Natural killer cell treated with Interleukin-12 subunit alpha and Interleukin-12 subunit beta and Interleukin-15 and Interleukin-18, amount 100 ng/mL, for 72 hours (primary cell): ENCODE data around the gene SLC44A4. TPM values are rescaled to one million over a fixed set of nuclear protein-coding genes. Genes with fewer than 3 reads are reported as not detected.
"Not testable (repeated sequence)": the region's sequence is repeated elsewhere in the genome, so short reads cannot be mapped to it uniquely, and the experiment has no call there.

Source experiments
- ATAC-seq, 2 donors: fragments of 150-1000 bp; cut with Tn5 transposase in 1 of 2; sonication (Bioruptor Pico), chemical (Tn5 transposase) in 1 of 2; 2 replicates each; pipeline ENCODE4 v1.10.0; 2021
- DNase-seq: peaks from one replicate; pipeline ENCODE4 v3.0.0; 2022; ENCODE audit warnings: low spot score
- H3K27ac Mint-ChIP-seq, 2 donors: 1 replicate in 1 of 2; 2 replicates in 1 of 2; pipeline ENCODE4 v1.8.0; 2022; ENCODE audit warnings: mixed read lengths in 2 of 2, mild to moderate bottlenecking in 1 of 2, moderate library complexity in 1 of 2
- H3K27me3 Mint-ChIP-seq, 2 donors: 1 replicate in 1 of 2; 2 replicates in 1 of 2; pipeline ENCODE4 v1.8.0; 2022; ENCODE audit warnings: mixed read lengths in 2 of 2
- H3K36me3 Mint-ChIP-seq: one replicate; pipeline ENCODE4 v1.8.0; 2022; ENCODE audit warnings: mixed read lengths
- H3K4me1 Mint-ChIP-seq, 2 donors: 1 replicate in 1 of 2; 2 replicates in 1 of 2; pipeline ENCODE4 v1.8.0; 2022; ENCODE audit warnings: low read depth in 2 of 2, mixed read lengths in 2 of 2, mild to moderate bottlenecking in 1 of 2
- H3K4me3 Mint-ChIP-seq: one replicate; pipeline ENCODE4 v1.8.0; 2022; ENCODE audit warnings: mixed read lengths
- H3K9me3 Mint-ChIP-seq: 2 replicates; pipeline ENCODE4 v1.8.0; 2022; ENCODE audit warnings: mixed read lengths
- total RNA-seq, 2 donors: library from RNA; stranded (reverse); gene quantifications; one replicate each; pipeline ENCODE4 v1.2.3, GENCODE V29; 2022

The SLC44A4 gene
- total RNA-seq, 2 donors from 2014 or later, result not detected

GRCh38 chr6:31908255-31908654 is 29.5 kb upstream of the SLC44A4 start:
- not testable (repeated sequence) for H3K4me1 Mint-ChIP-seq, H3K36me3 Mint-ChIP-seq, ATAC-seq, H3K27ac Mint-ChIP-seq, DNase-seq, H3K9me3 Mint-ChIP-seq, H3K27me3 Mint-ChIP-seq, H3K4me3 Mint-ChIP-seq

- Mint-ChIP-seq H3K4me1 (peaks cover 8 to 16% of the 10 kb centered on the region in 2 donors), H3K27me3 (peaks cover 0 to 5% of the 10 kb centered on the region in 2 donors), H3K36me3 (no peaks in the 10 kb centered on the region), H3K27ac (no peak overlapping the region), H3K9me3 (no peaks in the 10 kb centered on the region), H3K4me3 (no peak overlapping the region)
- peak; percentile 69 for DNase-seq
- ATAC-seq, result peak; percentile 81 to 96
Measured at GRCh38 chr6:31907158-31907813, 28.5 kb upstream of the SLC44A4 start.

DNA sequence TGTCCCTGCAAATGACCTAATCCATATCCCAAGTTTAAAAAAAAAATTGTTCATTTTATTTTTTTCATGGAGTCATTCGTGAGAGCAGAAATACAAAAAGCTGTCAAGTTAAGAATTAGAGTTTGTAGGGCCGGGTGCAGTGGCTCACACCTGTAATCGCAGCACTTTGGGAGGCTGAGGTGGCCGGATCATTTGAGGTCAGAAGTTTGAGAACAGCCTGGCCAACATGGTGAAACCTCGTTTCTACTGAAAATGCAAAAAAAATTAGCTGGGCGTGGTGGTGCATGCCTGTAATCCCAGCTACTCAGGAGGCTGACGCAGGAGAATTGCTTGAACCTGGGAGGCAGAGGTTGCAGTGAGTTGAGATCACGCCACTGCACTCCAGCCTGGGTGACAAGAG is 27.9 kb upstream of the SLC44A4 start:
- H3K36me3 Mint-ChIP-seq, ATAC-seq, H3K27me3 Mint-ChIP-seq, H3K27ac Mint-ChIP-seq, H3K9me3 Mint-ChIP-seq, H3K4me3 Mint-ChIP-seq, DNase-seq: not testable (repeated sequence)
- H3K4me1 Mint-ChIP-seq, result peaks cover 10 to 17% of the 10 kb centered on the region in 2 donors

GRCh38 chr6:31906122-31906521 is 27.3 kb upstream of the SLC44A4 start:
- H3K9me3 Mint-ChIP-seq, result no peaks in the 10 kb centered on the region
- H3K4me1 Mint-ChIP-seq, result peaks cover 10 to 17% of the 10 kb centered on the region in 2 donors
- H3K27ac Mint-ChIP-seq, result peak overlapping the region in 1 of 2 donors; percentile 30

GRCh38 chr6:31905041-31905440 is 26.2 kb upstream of the SLC44A4 start:
- H3K4me1 Mint-ChIP-seq, result peaks cover 10 to 17% of the 10 kb centered on the region in 2 donors
- H3K27me3 Mint-ChIP-seq, result peaks cover 0 to 4% of the 10 kb centered on the region in 2 donors
- DNase-seq, result no peak
- H3K27ac Mint-ChIP-seq, result no peak overlapping the region
- ATAC-seq, result no peak
- H3K36me3 Mint-ChIP-seq, result no peaks in the 10 kb centered on the region
- H3K9me3 Mint-ChIP-seq, result no peaks in the 10 kb centered on the region
- H3K4me3 Mint-ChIP-seq, result no peak overlapping the region

More at GRCh38 chr6:31906122-31906521, 27.3 kb upstream of the SLC44A4 start:
- ATAC-seq, result no peak
- no peak for DNase-seq
- peaks cover 0 to 4% of the 10 kb centered on the region in 2 donors for H3K27me3 Mint-ChIP-seq
- no peak overlapping the region for H3K4me3 Mint-ChIP-seq
- no peaks in the 10 kb centered on the region for H3K36me3 Mint-ChIP-seq

GRCh38 chr6:31903957-31904356 is 25.2 kb upstream of the SLC44A4 start:
- no peak for ATAC-seq
- no peak overlapping the region for H3K4me3 Mint-ChIP-seq
- DNase-seq, result no peak
- peaks cover 20 to 26% of the 10 kb centered on the region in 2 donors for H3K4me1 Mint-ChIP-seq
- no peaks in the 10 kb centered on the region for H3K9me3 Mint-ChIP-seq
- no peaks in the 10 kb centered on the region for H3K36me3 Mint-ChIP-seq
- H3K27ac Mint-ChIP-seq, result peak overlapping the region in 1 of 2 donors; percentile 46
- H3K27me3 Mint-ChIP-seq, result peaks cover 0 to 4% of the 10 kb centered on the region in 2 donors

DNA sequence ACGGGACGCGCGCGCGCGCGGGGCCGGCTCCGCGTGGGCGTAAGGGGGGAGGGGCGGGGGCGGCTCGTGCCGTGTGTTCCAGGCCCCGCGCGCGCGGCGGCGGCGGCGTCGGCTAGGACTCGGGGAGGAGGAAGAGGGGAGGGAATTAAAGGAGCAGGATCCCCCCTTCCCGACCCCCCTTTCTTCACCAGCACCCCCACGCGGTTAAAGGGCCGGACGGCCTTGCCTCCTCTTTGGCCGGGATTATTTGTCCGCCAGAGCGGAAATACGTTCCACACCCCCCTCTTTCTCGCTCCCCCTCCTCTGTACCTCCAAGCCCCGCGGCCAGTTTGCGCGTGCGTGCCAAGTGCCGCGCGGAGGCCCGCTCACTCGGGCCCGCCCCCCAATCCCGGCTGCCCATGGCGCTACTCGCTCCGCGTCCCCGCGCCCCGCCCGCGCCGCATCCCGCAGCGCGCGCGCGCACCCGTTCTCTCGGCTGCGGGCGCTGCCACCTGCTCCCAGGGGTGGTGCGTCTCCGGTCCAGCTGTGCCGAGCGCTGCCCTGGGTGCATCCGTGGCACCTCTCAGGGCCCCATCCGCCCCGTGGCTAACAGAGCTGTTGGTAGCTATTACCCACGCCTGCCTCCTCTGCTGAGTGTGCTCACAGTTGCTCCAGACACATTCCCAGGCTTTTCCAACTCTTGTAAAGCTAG is 23.3 kb upstream of the SLC44A4 start, which contains the start of gene ZBTB12:
Gene ZBTB12, minus strand, starts transcription at position 134 of the 691 bp plus-strand sequence. CDS start 781 bp downstream, outside the sequence.
- peaks cover 29 to 32% of the 10 kb centered on the region in 2 donors for H3K4me1 Mint-ChIP-seq
- H3K9me3 Mint-ChIP-seq, result no peaks in the 10 kb centered on the region
- H3K27me3 Mint-ChIP-seq, result peaks cover 0 to 4% of the 10 kb centered on the region in 2 donors
- DNase-seq, result peak; percentile 88
- H3K36me3 Mint-ChIP-seq, result no peaks in the 10 kb centered on the region
- H3K4me3 Mint-ChIP-seq, result peak within 1 kb of the TSS; percentile 74
- ATAC-seq, result peak; percentile 80 to 88
- peak within 1 kb of the TSS; percentile 30 to 46 for H3K27ac Mint-ChIP-seq

DNA sequence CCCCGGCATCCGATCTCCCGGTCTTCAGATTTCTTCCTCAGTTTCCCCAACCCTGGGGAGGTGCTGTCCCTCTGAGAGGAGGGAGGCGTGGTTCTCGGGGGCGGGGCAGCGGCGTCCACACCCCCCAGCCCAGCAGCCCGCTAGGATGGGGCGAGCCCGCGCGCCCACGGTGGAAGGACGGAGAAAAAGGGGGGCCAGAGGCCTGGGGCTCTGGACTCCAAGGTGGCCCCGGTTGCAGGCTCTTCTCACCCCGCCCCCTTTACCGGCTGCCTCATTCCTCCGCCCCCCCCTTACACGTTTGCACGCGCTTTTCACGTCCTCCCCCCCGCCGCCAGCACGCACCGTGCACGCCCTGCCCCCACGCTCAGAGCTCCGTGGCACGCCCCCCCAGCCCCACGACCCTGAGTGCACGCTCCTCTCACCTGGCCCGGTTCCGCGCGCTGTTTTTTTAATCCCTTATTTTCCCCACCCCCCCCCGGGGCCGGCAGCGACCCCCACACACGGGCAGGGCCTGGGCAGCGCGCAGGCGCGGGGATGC is 22.7 kb upstream of the SLC44A4 start:
- DNase-seq, result no peak
- Mint-ChIP-seq H3K4me1 (peaks cover 31 to 34% of the 10 kb centered on the region in 2 donors), H3K4me3 (peak overlapping the region; percentile 74), H3K9me3 (no peaks in the 10 kb centered on the region), H3K27ac (peak overlapping the region in 1 of 2 donors; percentile 46), H3K36me3 (no peaks in the 10 kb centered on the region), H3K27me3 (peaks cover 0 to 3% of the 10 kb centered on the region in 2 donors)
- peak; percentile 1 to 5 for ATAC-seq

DNA sequence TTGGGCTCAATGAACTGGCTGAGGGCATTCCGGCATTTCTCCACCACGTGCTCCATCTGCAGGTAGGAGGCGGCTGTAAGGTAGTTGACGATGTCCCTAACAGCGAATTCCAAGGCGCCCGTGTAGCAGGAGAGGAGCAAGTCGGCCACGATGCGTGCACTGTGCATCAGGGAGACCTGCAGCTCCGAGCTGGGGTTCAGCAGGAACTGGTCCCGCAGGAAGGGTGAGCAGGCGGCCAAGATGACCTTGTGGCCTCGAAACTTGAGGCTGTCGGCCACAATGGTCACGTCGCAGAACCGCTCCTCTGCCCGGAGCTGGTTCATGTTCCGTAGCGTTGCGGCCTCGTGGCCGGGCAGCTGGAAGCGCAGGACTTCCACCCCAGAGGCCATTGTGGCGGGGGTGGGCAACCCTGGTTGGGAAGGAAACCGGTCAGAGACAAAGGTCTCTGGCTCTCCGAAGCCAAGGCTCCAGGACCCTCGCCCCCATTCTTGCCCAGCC is 22.2 kb upstream of the SLC44A4 start:
- H3K4me1 Mint-ChIP-seq, result peaks cover 35 to 39% of the 10 kb centered on the region in 2 donors
- peak overlapping the region; percentile 30 for H3K4me3 Mint-ChIP-seq
- ATAC-seq (no peak), DNase-seq (no peak)
- H3K36me3 Mint-ChIP-seq, result no peaks in the 10 kb centered on the region
- H3K27me3 Mint-ChIP-seq, result no peaks in the 10 kb centered on the region
- H3K9me3 Mint-ChIP-seq, result no peaks in the 10 kb centered on the region
- no peak overlapping the region for H3K27ac Mint-ChIP-seq

DNA sequence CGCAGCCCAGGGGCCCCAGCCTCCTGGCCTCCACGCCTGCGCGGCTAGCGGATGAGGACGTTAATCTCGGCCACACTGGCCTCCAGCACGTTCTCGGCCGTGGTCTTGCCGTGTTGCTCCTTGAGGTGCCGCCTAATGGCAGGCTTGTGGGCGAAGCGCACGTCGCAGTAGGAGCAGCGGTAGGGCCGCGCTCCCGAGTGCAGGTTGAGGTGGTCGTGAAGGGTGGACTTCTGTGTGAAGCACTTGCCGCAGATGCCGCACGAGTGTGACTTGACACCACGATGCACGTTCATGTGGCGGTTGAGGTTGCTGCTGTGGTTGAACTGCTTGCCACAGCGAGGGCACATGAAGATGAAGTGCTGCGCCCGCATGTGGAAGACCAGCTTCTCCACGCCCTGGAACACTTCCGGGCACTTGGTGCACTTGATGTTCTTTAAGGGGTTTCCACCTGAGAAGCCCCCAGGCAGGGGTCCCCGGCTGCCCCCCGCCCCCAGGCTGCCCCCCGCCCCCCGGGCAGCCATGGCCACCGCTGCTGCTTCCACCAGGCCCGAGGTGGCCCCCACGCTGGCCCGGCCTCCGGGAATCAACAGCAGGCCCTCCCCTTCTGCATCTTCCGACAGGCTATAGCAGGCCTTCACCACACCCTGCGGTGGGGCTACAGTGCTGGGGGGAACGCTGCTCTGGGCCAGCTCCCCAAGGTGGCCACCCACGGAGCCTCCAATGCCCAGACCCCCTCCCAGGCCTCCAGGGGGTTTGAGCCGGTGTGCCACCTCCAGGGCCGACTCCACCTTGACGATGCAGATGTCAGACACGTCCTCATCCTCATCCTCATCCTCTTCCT is 21.3 kb upstream of the SLC44A4 start:
- Mint-ChIP-seq H3K4me1 (peaks cover 39 to 44% of the 10 kb centered on the region in 2 donors), H3K27ac (peak overlapping the region; percentile 21 to 81), H3K36me3 (no peaks in the 10 kb centered on the region), H3K27me3 (no peaks in the 10 kb centered on the region), H3K9me3 (no peaks in the 10 kb centered on the region), H3K4me3 (peak overlapping the region; percentile 95)
- no peak for ATAC-seq
- no peak for DNase-seq

- Mint-ChIP-seq H3K36me3 (no peaks in the 10 kb centered on the region), H3K27ac (peak overlapping the region; percentile 21 to 81)
- no peak for ATAC-seq
Measured at GRCh38 chr6:31899215-31899614, 20.4 kb upstream of the SLC44A4 start.

GRCh38 chr6:31898383-31899011 is 19.7 kb upstream of the SLC44A4 start:
- H3K4me1 Mint-ChIP-seq, result peaks cover 39 to 44% of the 10 kb centered on the region in 2 donors

More at GRCh38 chr6:31899215-31899614, 20.4 kb upstream of the SLC44A4 start:
- DNase-seq, result no peak
- no peaks in the 10 kb centered on the region for H3K27me3 Mint-ChIP-seq
- peak overlapping the region; percentile 95 for H3K4me3 Mint-ChIP-seq
- no peaks in the 10 kb centered on the region for H3K9me3 Mint-ChIP-seq
- peaks cover 39 to 44% of the 10 kb centered on the region in 2 donors for H3K4me1 Mint-ChIP-seq

More at GRCh38 chr6:31898383-31899011, 19.7 kb upstream of the SLC44A4 start:
- H3K4me3 Mint-ChIP-seq, result peak overlapping the region; percentile 95
- no peak for ATAC-seq
- no peaks in the 10 kb centered on the region for H3K9me3 Mint-ChIP-seq
- H3K27me3 Mint-ChIP-seq, result no peaks in the 10 kb centered on the region
- no peaks in the 10 kb centered on the region for H3K36me3 Mint-ChIP-seq
- H3K27ac Mint-ChIP-seq, result peak overlapping the region; percentile 81 to 97
- DNase-seq, result no peak
